Upper lobe of left lung (tissue), 4 donors: ENCODE results near the gene GALM.

Experiments
- EP300 ChIP-seq, 4 donors: sonication (generic); formaldehyde crosslinking; IDR thresholded peaks; one replicate each; pipeline ENCODE4 v1.5.1; 2017; ENCODE audit warnings: antibody characterized with exemption in 4 of 4, control low read depth in 2 of 4
- POLR2A ChIP-seq, 4 donors: fragments of 450-650 bp; IDR thresholded peaks; one replicate each; pipeline ENCODE4 v1.5.1; 2016 to 2017; ENCODE audit warnings: antibody characterized with exemption in 4 of 4, mild to moderate bottlenecking in 2 of 4
- POLR2AphosphoS5 ChIP-seq, 2 donors: sonication (generic); formaldehyde crosslinking; IDR thresholded peaks; one replicate each; pipeline ENCODE4 v1.5.1; 2017; ENCODE audit warnings: antibody characterized with exemption in 2 of 2
- TF ChIP-seq, protein P1 (sequence below), 6 experiments: fragments of 450-650 bp in 4 of 6; fragments of 200-600 bp in 2 of 6; sonication (generic) in 2 of 6; IDR thresholded peaks; one replicate each; pipeline ENCODE4 v1.5.1; 2016 to 2019; ENCODE audit warnings: antibody characterized with exemption in 6 of 6

DNA sequence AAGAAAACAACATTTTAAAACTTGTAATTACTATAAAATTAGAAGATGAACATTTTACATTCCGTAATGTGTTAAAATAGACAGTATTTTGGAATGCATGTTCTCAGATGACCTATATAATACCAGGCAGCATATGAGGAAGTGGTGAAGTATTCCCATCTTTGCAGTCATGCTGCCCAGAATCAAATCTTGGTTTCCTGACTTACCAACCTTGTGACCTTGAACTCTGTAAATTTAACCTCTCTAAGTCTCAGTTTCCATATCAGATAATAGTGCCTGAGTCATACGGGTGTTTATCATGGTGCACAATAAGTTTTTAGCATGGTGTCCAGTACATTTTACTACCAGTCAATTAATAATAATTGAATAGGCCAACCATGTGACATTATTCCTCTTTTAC is 7.3 kb upstream of the GALM start:
- TF ChIP-seq, protein P1, sequence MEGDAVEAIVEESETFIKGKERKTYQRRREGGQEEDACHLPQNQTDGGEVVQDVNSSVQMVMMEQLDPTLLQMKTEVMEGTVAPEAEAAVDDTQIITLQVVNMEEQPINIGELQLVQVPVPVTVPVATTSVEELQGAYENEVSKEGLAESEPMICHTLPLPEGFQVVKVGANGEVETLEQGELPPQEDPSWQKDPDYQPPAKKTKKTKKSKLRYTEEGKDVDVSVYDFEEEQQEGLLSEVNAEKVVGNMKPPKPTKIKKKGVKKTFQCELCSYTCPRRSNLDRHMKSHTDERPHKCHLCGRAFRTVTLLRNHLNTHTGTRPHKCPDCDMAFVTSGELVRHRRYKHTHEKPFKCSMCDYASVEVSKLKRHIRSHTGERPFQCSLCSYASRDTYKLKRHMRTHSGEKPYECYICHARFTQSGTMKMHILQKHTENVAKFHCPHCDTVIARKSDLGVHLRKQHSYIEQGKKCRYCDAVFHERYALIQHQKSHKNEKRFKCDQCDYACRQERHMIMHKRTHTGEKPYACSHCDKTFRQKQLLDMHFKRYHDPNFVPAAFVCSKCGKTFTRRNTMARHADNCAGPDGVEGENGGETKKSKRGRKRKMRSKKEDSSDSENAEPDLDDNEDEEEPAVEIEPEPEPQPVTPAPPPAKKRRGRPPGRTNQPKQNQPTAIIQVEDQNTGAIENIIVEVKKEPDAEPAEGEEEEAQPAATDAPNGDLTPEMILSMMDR (IDR thresholded peaks at IDR 0.05): no peak
- TF ChIP-seq EP300 (IDR thresholded peaks at IDR 0.05) (no peak), POLR2A (IDR thresholded peaks at IDR 0.05) (no peak), POLR2AphosphoS5 (IDR thresholded peaks at IDR 0.05) (no peak)
